IMR-90 (cell line): Measurements from ENCODE around the gene LRRC42. TPM values are rescaled to one million over a fixed set of nuclear protein-coding genes. Genes with fewer than 3 reads are reported as not detected.

Experiments
- ATAC-seq: fragments of 200-7000 bp; cut with Tn5 transposase; 2 replicates; pipeline ENCODE4 v1.9.1; 2020; ENCODE audit warnings: low read depth, mild to moderate bottlenecking, moderate library complexity
- BruUV-seq: library from RNA; stranded (reverse); fragments of 400-500 nt; replicated peaks from 2 replicates; lab custom pipeline; 2021; lab: Mats Ljungman, UMichigan
- CTCF ChIA-PET: fragments of 300-600 bp; formaldehyde crosslinking; extraction: SDS; loops from one replicate; lab custom pipeline; 2021; ENCODE audit warnings: antibody characterized with exemption; lab: Yijun Ruan, JAX
- POLR2A ChIA-PET: fragments of 300-600 bp; sonication (Branson Sonifier 250); formaldehyde crosslinking; loops from one replicate; lab custom pipeline; 2022; ENCODE audit warnings: antibody characterized with exemption; ENCODE audit not compliant: unreplicated experiment; lab: Charles Lee
- DNase-seq: peaks from one replicate; pipeline ENCODE4 v3.0.0; 2013
- H2AFZ ChIP-seq: replicated peaks from 2 replicates; pipeline ENCODE3; 2013; ENCODE audit warnings: low read length, mild to moderate bottlenecking; ENCODE audit not compliant: poor library complexity
- H2AK5ac ChIP-seq: 2 replicates; pipeline ENCODE4 v1.6.1; 2013; ENCODE audit warnings: low read depth, low read length, inconsistent platforms
- H2AK9ac ChIP-seq: replicated peaks from 2 replicates; pipeline ENCODE3; 2013; ENCODE audit warnings: mild to moderate bottlenecking, low read depth, low read length, moderate library complexity; ENCODE audit not compliant: poor library complexity
- H2BK120ac ChIP-seq: 2 replicates; pipeline ENCODE4 v1.6.1; 2013; ENCODE audit warnings: low read depth, low read length, inconsistent platforms
- H2BK15ac ChIP-seq: 3 replicates; pipeline ENCODE4 v1.6.1; 2013; ENCODE audit warnings: low read depth, low read length, inconsistent platforms
- H2BK20ac ChIP-seq: 2 replicates; pipeline ENCODE4 v1.6.1; 2013; ENCODE audit warnings: low read depth, mild to moderate bottlenecking, inconsistent platforms, low read length, moderate library complexity
- H2BK5ac ChIP-seq: 2 replicates; pipeline ENCODE4 v1.6.1; 2013; ENCODE audit warnings: mild to moderate bottlenecking, low read depth, low read length, inconsistent platforms; ENCODE audit not compliant: poor library complexity, severe bottlenecking
- H3K14ac ChIP-seq: replicated peaks from 2 replicates; pipeline ENCODE4 v1.6.1; 2013; ENCODE audit warnings: low read depth, low read length, inconsistent platforms
- H3K18ac ChIP-seq: 2 replicates; pipeline ENCODE4 v1.6.1; 2013; ENCODE audit warnings: low read depth, low read length, control low read depth
- H3K23ac ChIP-seq: 2 replicates; pipeline ENCODE4 v1.6.1; 2013; ENCODE audit warnings: low read depth, low read length, inconsistent platforms
- H3K27ac ChIP-seq: 2 replicates; pipeline ENCODE4 v1.5.1; 2013; ENCODE audit warnings: mild to moderate bottlenecking, control low read depth, low read length; ENCODE audit not compliant: insufficient read depth
- H3K27me3 ChIP-seq: 2 replicates; pipeline ENCODE4 v1.6.1; 2013; ENCODE audit warnings: low read length; ENCODE audit not compliant: control insufficient read depth, insufficient read depth
- H3K36me3 ChIP-seq: 2 replicates; pipeline ENCODE4 v1.6.1; 2013; ENCODE audit warnings: low read length, mixed read lengths; ENCODE audit not compliant: control insufficient read depth, insufficient read depth
- H3K4ac ChIP-seq: 2 replicates; pipeline ENCODE4 v1.6.1; 2013; ENCODE audit warnings: low read depth, low read length, inconsistent platforms
- H3K4me1 ChIP-seq: 2 replicates; pipeline ENCODE4 v1.6.1; 2013; ENCODE audit warnings: low read length, mixed read lengths; ENCODE audit not compliant: control insufficient read depth, insufficient read depth
- H3K4me2 ChIP-seq: 2 replicates; pipeline ENCODE4 v1.6.1; 2013; ENCODE audit warnings: low read depth, mild to moderate bottlenecking, control low read depth, low read length, moderate library complexity
- H3K4me3 ChIP-seq: 2 replicates; pipeline ENCODE4 v1.5.1; 2013; ENCODE audit warnings: low read depth, mild to moderate bottlenecking, control low read depth, low read length, moderate library complexity; ENCODE audit not compliant: insufficient read depth
- H3K56ac ChIP-seq: 2 replicates; pipeline ENCODE4 v1.6.1; 2013; ENCODE audit warnings: low read length, inconsistent platforms; ENCODE audit not compliant: insufficient read depth; ENCODE audit errors: extremely low read depth
- H3K79me1 ChIP-seq, 2 experiments: 2 replicates each; pipeline ENCODE4 v1.6.1; 2013; ENCODE audit warnings: low read length in 2 of 2, inconsistent platforms in 1 of 2, low read depth in 1 of 2
- H3K9ac ChIP-seq: 2 replicates; pipeline ENCODE4 v1.6.1; 2013; ENCODE audit warnings: low read depth, low read length, control low read depth
- H3K9me1 ChIP-seq: 2 replicates; pipeline ENCODE4 v1.6.1; 2013; ENCODE audit warnings: low read length, inconsistent platforms; ENCODE audit not compliant: insufficient read depth
- H3K9me3 ChIP-seq: 2 replicates; pipeline ENCODE4 v1.6.1; 2013; ENCODE audit warnings: low read length; ENCODE audit not compliant: control insufficient read depth, insufficient read depth
- H4K20me1 ChIP-seq: 2 replicates; pipeline ENCODE4 v1.6.1; 2013; ENCODE audit warnings: low read length, inconsistent platforms; ENCODE audit not compliant: insufficient read depth
- H4K5ac ChIP-seq: 2 replicates; pipeline ENCODE4 v1.6.1; 2013; ENCODE audit warnings: mild to moderate bottlenecking, low read depth, low read length, control low read depth
- H4K8ac ChIP-seq, 2 experiments: 2 replicates each; pipeline ENCODE4 v1.6.1; 2013; ENCODE audit warnings: low read depth in 2 of 2, low read length in 2 of 2, control low read depth in 1 of 2, inconsistent platforms in 1 of 2
- H4K91ac ChIP-seq: 2 replicates; pipeline ENCODE4 v1.6.1; 2013; ENCODE audit warnings: low read depth, low read length, inconsistent platforms; ENCODE audit not compliant: insufficient read depth
- MAZ ChIP-seq: IDR thresholded peaks from 2 replicates; pipeline ENCODE4 v1.6.1; 2012; ENCODE audit warnings: low read depth, mild to moderate bottlenecking, low read length, improper control_type of control experiment, moderate library complexity, borderline replicate concordance
- POLR2A ChIP-seq: IDR thresholded peaks from 2 replicates; pipeline ENCODE4 v1.6.1; 2012; ENCODE audit warnings: mild to moderate bottlenecking, low read depth, low read length
- RCOR1 ChIP-seq: IDR thresholded peaks from 2 replicates; pipeline ENCODE4 v1.6.1; 2012; ENCODE audit warnings: mild to moderate bottlenecking, low read length, improper control_type of control experiment; ENCODE audit not compliant: insufficient replicate concordance
- SMC3 ChIP-seq: fragments of 150-350 bp; IDR thresholded peaks from 2 replicates; pipeline ENCODE4 v1.6.1; 2016; ENCODE audit warnings: low read depth, mild to moderate bottlenecking, antibody characterized with exemption, low read length, moderate library complexity
- WGBS, 2 experiments: methylation state at CpG; one replicate each; pipeline versions ENCODE4 v1.1.5 to v1.1.7; 2013; ENCODE audit warnings: missing lambda C conversion rate in 2 of 2; ENCODE audit not compliant: insufficient read length in 1 of 2; ENCODE audit errors: extremely low coverage in 2 of 2; 5-methylcytosine and 5-hydroxymethylcytosine counted together
- dilution Hi-C: fragments of 300-500 bp; cut with HindIII; formaldehyde crosslinking; loops from one replicate; pipeline ENCODE4 v1.14.3; 2018; ENCODE audit warnings: low sequenced_read_pairs; ENCODE audit not compliant: unreplicated experiment
- in situ Hi-C: fragments of 300-500 bp; cut with MboI; formaldehyde crosslinking; loops from 3 replicates; pipeline ENCODE4 v1.14.3; 2019; ENCODE audit warnings: low sequenced_read_pairs, inconsistent platforms, mixed read lengths
- intact Hi-C: fragments of 100-400 bp; cut with micrococcal nuclease; formaldehyde crosslinking; loops from 2 replicates; pipeline ENCODE4 v1.10.0; 2022
- polyA plus RNA-seq, 3 experiments: library from polyadenylated mRNA; depleted of rRNA; stranded (reverse); fragments of >200 nt; gene quantifications; 2 replicates each; pipeline ENCODE4 v1.2.3, GENCODE V29; 2012; ENCODE audit warnings: low replicate concordance in 1 of 3
- total RNA-seq: library from RNA; depleted of rRNA; stranded (reverse); fragments of >200 nt; gene quantifications from 2 replicates; pipeline ENCODE4 v1.2.3, GENCODE V29; 2012

Gene LRRC42
- total and polyA plus RNA-seq, 2 of the 4 experiments (the other 2 are of a cell fraction): 39.9 to 47.5 TPM

- DNase-seq (no peak), ATAC-seq (no peak)
- Histone ChIP-seq H3K27me3 (peaks cover 70% of the 10 kb centered on the region), H2AK9ac (no peak overlapping the region), H2AFZ (no peak overlapping the region), H3K4me3 (no peak overlapping the region), H3K27ac (no peak overlapping the region), H4K20me1 (0 out of 2 replicates have a peak, but pooled peaks cover 5% of the 10 kb centered on the region), H3K18ac (no peak overlapping the region), H2BK120ac (no peak overlapping the region), H4K91ac (no peak overlapping the region), H2BK15ac (no peak overlapping the region), H2BK5ac (no peak overlapping the region), H3K9ac (no peak overlapping the region), H2AK5ac (no peak overlapping the region), H3K56ac (no peak overlapping the region), H3K9me3 (no peaks in the 10 kb centered on the region), H3K36me3 (no peaks in the 10 kb centered on the region), H3K79me1 (no peaks in the 10 kb centered on the region), H4K8ac (no peak overlapping the region), H4K5ac (no peak overlapping the region), H2BK20ac (no peak overlapping the region), H3K4ac (no peak overlapping the region), H3K23ac (no peak overlapping the region), H3K4me2 (no peak overlapping the region), H3K4me1 (peaks cover 3% of the 10 kb centered on the region; the same call in 1 of the 2 replicates), H3K14ac (no peak overlapping the region), H3K9me1 (peaks cover 7% of the 10 kb centered on the region; the same call in 1 of the 2 replicates)
- BruUV-seq: no TSS peak
- ChIA-PET POLR2A (no interaction called here), CTCF (no interaction called here)
- in situ Hi-C loops: no loop called here
- dilution Hi-C loops: no loop called here
- 43% methylated on average over 3 of the region's 17 CpGs; no CpG with 5 or more reads in 1 of the 2 experiments for WGBS, 2 experiments
- TF ChIP-seq RCOR1 (no peak), SMC3 (no peak), MAZ (no peak), POLR2A (no peak)
- intact Hi-C loops: no loop called here
Observed at GRCh38 chr1:54014009-54014629, 68.0 kb downstream of the LRRC42 start.
